ENCODE measurements around the gene EMILIN3.

- TF ChIP-seq CTCF (IDR thresholded peaks at IDR 0.05; ENCODE audit: insufficient read depth, low read depth, low read length) (no peak), EZH2 (IDR thresholded peaks at IDR 0.05; ENCODE audit: insufficient read depth, low read length) (no peak)
Measured at GRCh38 chr20:41320976-41321375, 45.6 kb downstream of the EMILIN3 start.

All from astrocyte (in vitro differentiated cells and primary cell).